D341Med (cell line): ENCODE results near the gene KRT9.
"Not testable (repeated sequence)": the region's sequence is repeated elsewhere in the genome, so short reads cannot be mapped to it uniquely, and the experiment has no call there.

Experiments used
- DNase-seq: peaks from one replicate; pipeline ENCODE4 v3.0.0; 2012; ENCODE audit warnings: low spot score

KRT9 gene

DNA sequence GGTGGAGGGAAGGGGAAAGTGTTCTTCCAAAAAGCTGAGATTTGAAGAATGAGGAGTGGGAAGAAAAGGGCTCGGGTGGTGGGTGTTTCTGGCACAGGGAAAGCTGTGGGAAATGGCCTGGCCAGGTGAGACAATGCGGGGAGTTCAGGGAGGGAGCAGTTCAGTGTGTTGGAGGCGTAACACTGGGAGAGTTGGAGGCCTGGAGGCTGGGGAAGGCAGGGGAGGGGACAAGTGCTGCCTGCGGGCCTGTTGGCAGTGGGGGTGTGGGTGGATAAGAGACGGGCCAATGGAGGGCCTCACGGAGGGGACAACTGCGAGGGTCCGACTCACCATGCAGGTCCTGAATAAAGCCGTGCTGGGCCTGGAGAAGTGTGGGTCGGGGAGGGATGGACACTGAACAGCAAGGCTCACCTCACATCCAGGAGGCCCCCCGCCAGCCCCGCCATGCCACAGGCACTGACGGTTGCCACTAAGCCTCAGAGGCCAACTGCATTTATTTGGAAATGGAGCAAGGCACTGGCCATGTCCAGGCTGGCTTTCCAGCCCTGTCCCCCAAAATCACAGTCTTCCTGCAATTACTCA, 25.9 kb downstream of the KRT9 start:
- DNase-seq: no peak

DNA sequence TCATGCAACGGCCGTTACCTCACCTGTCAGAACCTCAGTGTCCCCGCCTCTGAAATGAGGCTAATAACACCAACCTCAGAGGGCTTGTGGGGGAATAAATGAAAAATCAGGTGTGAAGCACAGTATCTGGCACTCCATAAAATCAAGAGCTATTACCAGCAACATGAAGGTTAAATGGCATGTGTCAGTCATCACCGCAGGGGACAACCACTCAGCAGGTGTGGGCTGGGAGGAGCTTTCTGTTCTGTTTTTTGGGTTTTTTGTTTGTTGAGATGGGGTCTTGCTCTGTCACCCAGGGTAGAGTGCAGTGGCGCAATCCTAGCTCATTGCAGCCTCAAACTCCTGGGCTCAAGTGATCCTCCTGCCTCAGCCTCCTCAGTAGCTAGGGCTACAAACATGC, 26.9 kb downstream of the KRT9 start:
- DNase-seq: no peak

DNA sequence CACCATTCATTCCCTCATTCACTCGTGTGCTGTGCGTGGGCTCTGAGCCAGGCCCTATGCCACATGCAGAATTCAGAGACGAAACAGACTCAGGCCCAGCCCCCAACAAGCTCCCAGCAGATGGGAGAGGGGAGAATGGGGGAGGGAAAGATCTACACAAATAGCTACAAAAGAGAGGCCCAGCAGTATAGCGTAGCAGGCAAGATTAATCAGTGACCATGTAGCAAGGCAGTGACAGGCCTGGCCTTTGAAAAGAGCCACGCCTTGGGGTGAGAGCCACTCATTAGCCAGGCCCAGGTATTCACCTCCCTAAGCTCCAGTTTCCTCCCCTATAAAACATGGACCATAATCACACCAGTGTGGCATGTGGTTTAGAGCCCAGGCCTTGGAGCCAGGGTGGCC, 27.4 kb downstream of the KRT9 start:
- no peak for DNase-seq

DNA sequence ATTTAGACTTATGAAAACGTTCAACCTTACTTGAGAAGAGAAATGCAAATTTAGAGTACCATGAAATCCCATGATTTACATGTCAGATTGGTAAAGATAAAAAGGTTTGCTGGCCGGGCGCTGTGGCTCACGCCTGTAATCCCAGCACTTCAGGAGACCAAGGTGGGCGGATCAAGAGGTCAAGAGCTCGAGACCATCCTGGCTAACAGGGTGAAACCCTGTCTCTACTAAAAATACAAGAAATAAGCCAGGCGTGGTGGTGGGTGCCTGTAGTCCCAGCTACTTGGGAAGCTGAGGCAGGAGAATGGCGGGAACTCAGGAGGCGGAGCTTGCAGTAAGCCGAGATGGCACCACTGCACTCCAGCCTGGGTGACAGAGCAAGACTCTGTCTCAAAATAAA, 29.1 kb downstream of the KRT9 start:
- not testable (repeated sequence) for DNase-seq

DNA sequence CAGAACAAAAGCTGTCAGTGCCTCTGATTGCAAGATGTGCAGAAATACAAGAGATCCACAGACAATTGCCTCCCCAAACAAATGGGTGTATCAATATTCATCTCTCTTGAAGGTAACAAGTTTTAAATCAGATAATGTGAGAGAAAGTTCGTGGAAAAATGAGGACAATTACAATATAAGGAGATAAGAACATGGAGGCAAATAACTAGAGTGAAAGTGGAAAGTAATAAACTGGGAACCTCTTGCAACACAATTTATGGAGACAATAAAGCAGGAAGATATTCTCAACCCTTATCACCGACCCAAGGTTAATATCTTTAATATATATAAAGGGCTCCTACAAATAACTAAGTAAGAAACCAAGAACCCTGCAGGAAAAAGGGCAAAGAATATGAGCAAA, 29.5 kb downstream of the KRT9 start:
- no peak for DNase-seq

DNA sequence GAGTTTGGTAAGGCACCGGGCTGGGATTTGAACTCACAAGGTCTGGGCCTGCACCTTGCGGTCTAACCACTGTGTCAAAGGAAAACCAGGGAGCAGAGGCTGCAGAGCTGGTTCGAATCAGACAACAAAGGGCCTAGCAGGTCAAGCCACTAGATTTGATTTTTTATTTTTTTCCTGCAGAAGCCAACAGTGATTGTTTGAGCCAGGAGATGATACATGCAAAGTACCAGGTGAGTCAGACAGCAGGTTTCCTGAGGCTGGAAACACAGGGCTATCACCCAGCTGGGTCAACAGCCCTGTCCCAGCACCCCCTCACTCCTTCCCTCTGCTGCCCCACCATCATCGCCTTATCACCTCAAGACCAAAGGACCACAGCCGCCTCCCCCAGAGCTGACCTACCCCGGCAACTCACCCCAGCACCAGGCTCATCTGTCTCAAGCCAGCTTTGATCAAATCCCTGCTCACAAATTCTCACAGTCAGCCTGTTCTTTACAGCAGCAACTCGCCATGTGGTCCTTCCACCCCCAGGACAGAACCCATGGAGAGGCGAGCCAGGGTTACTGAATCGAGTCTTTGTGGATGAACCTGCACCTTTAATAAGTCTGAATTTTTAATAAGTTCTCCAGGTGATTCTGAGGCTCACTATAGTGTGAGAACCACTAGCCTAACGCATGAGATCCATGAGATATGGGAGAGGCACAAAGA, 30.8 kb downstream of the KRT9 start:
- no peak for DNase-seq

DNA sequence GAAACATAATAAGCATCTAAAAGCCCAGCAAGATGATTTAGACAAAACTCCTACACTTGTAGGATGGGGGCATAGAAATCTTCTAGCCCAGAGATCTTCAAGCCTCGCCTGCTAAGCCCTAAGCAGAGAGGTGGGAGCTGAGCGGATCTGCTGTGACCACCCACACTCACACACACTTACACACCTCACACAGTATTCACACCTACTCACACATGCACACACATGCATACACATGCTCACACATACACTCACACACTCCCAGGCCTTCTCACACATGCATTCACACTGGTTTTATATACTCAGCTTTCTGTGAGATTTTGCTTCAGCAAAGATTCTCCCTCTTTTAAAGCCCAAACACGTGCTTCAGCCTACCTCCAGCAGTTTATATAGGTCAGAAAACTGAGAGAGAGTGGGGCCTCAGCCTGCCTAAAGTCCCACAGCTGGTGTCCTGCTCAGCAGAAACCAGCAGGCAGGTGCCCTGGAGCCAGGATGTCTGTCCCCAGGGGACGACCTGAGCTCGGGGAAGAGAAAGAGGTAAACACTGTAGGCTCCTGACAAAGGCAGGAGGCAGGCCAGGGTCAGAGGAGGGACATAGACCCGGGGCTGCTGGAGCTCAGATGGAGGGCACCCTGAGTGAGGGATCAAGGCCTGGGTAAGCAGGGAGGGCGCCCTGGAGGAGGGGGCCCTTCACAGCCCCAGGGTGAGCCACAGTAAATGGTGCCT, 31.7 kb downstream of the KRT9 start:
- DNase-seq: no peak

DNA sequence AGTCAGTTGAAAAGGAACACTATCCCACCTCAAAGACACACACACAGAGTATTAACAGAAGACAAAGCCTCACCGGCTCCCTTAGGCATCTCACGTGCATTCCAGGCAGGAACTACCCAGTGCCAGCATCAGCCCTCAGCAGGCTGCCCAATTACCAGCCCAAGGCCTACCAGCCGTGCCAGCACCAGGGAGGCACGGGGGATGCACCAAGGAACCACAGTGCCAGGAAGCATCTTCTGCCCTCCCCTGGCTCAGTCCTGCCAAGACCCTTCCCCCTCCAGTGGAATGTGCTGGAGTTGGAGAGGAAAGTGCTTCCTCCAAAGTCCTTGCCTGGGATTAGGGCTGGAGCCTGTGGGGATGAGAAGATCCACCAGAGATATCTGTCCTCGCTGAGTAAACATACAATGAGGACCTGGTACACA, 32.8 kb downstream of the KRT9 start:
- DNase-seq: no peak

DNA sequence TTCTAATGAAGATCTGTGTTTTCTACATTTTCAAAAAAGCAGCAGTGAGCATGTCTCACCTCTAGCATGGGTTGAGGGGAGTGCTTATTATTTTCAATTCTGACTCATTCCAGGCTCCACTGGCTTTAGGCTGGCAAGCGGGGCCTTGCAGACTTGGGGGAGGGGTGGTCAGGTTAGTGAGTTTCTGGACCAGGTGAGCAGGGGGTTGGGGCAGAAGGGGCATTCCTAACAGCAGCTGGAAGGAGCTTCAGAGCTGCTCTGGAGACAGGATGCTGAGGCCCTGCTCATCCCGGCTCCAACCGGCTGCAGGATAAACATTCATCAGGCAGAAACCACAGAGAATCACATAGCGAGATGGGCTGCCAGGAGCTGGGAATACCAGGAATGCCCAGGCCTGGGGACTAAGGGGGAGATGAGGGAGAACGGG, 33.3 kb downstream of the KRT9 start:
- DNase-seq: no peak

DNA sequence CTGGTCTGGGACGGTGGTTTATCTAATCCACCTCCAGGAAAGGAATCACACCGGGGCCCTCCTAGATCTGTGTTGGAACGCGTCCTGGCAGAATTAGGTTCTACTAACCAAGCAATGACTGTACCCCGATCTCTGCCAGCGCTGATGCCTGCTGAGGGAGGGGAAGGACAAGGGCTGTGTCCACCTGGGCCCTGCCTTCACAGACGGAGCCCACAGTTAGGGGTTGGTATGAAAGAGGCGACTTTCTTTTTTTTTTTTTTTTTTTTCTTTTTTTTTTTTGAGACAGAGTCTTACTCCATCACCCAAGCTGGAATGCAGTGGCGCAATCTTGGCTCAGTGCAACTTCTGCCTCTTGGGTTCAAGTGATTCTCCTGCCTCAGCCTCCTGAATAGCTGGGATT, 33.9 kb downstream of the KRT9 start:
- no peak for DNase-seq

DNA sequence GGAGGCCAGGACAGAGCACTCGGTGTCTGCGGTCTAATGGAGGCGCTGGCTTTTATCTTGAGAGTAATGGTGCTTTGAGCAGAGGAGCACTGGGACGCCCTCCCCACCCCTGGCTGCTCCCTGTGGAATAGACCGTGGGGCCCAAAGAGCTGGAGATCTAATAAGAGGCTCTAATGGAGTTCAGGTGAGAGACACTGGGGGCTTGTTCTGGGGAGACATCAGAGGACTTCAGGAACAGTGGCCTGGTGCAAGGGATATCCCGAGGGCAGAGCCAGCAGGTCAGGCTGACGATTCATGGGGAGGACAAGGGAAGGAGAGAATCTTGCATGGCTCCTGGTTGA, 34.3 kb downstream of the KRT9 start:
- DNase-seq: no peak

DNA sequence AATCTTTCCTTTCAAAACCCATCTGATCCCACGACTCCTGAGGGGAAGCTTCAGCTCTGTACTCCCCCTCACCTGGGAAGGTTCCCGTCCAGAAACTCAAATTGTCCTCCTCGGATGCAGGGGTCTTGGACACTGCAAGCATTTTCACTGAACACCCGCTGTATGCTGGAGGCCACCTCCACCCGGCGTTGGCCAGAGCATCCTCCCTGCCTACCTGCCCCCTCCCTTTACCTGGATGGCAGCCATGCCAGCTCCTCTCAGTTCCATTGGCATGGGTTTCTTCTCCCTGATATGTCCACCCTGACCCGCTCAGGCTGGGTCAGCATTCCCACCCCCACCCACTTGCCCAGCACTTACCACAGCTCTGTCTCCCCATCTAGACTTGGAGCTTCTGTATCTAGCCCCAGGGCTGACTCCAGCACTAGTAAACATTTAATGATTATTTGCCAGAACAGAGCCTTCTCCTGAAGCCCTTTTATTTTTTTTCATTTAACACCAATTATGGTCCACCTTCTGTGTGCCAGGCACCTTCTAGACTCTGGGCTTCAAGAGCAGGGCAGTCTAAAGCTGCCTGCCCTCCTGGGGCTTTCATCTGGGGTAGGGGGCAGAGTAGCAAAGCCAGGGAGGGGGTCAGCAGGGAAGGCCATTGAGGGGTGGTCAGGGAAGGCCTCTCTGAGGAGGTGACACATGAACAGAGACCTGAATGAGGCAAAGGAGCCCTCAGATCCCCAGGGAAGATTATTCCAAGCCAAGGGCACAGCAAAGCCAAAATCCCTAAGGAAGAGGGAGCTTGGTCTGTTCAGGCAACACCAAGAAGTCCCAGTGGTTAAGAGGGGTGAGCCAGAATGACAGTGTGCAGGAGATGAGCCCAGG, 34.9 kb downstream of the KRT9 start:
- no peak for DNase-seq

DNA sequence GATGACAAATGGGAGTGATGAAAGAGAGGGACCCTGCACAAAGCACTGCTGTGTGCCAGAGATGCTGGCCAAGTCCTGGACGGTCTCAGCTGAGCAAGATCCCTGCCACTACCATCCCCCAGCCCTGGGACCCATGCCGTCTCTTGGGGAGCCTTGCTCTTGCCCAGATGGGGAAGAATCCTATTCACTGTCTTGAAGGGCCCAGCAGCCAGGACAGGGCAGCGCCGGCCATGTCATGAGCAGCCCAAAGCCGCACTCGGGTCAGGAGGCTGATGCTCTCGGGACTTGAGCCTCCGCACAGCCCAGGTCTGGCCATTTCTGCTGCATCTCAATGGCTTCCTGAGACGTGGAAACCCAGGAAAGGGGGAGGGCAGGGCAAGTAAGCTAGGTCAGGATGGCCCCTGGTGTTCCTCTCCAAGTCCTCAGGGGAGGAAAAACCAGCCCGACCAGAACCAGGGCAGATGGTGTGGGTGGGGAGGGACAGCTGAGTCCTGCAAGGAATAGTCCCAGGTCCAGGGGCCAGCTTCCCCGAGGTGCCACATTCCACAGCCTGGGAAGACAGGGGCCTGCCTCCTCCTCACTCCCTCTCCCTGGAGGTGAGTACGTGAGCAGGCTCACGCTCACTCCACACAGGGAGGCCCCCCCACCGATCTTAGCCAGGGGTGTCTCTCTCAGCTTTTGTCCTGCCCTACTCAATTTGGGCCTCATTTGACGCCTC, 35.9 kb downstream of the KRT9 start:
- DNase-seq: no peak

DNA sequence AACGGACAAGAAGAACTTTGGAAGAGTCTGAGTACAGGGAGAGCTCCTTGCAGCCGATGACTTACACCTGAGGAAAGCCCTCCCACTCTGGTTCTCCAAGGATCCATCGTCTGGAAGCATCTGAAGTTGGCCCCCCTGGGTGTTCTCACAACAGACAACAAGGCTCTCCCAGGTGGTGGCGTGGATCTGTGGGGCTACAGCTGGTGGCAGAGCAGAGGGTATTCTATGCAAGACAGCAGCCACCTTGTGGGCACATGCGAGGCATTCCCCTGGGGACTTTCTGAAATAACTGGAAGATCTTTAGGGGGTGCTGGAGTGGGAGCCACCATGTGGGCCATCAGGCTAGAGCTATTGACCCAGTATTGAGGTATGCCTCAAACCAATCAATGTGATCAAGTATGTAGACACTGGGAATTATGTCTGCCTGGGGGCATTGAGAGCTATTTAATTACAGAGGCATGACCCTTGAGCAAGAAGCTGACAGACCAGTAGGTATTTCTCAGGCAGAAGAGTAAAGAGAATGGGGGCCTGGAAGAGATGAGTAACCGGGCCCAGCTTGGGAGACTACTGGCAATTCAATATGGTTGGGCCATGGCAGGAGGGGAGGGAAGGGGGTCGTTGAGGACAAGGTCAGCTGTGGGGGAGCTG, 36.8 kb downstream of the KRT9 start:
- DNase-seq: no peak

DNA sequence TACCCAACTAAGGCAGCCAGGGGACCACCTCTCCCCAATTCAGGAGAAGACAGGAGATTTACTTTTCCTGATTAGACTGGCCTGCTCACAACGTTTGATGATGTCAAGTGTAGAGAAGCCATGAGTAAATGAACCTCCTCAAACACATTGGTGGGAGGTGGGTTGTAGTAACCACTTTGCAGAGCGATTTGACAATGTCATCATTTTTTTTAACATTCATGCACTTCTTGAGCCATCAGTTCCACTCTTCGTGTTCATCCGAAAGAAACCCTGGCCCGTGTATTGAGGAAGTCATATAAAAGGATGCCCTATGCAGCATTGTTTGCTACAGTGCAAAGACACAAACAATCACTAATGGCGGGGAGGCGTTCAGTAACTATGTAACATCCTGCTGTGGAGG, 38.2 kb downstream of the KRT9 start:
- DNase-seq: no peak

DNA sequence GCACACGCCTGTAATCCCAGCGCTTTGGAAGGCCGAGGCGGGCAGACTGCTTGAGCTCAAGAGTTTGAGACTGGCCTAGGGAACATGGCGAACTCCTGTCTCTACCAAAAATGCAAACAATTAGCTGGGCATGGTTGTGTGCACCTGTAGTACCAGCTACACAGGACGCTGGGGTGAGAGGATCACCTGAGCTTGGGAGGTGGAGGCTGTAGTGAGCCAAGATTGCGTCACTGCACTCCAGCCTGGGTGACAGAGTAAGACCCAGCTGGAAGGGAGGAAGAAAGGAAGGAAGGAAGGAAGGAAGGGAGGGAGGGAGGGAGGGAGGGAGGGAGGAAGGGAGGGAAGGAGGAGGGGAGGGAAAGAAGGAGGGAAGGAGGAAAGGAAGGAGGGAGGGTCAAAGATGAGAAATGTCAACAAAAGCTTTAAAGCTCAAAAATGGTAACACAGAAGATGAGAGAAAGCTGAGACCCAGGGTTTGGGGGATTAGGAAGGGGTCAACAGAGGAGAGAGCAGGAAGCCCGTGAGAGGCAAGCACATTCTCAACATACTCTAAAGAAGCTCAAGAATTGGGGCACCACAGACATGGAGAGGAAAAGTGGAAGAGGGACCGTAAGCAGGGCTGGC, 38.8 kb downstream of the KRT9 start:
- no peak for DNase-seq

DNA sequence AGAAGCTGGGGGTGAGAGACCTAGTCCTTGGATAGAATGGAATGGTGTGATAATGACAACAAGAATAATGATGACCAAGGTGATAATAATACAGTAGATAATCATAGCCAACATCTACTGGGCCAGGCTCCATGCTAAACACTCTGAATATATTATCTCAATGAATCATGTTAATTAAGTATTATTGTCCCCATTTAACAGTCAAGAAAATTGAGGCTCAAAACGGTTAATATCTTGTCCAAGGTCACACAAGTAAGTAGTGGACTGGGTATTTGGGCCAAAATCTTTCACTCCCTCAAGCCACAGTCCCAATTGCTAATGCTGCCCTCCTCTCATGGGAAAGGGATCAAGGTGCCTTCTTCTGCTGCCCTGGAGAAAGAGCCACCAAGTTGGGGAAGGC, 39.9 kb downstream of the KRT9 start:
- no peak for DNase-seq

DNA sequence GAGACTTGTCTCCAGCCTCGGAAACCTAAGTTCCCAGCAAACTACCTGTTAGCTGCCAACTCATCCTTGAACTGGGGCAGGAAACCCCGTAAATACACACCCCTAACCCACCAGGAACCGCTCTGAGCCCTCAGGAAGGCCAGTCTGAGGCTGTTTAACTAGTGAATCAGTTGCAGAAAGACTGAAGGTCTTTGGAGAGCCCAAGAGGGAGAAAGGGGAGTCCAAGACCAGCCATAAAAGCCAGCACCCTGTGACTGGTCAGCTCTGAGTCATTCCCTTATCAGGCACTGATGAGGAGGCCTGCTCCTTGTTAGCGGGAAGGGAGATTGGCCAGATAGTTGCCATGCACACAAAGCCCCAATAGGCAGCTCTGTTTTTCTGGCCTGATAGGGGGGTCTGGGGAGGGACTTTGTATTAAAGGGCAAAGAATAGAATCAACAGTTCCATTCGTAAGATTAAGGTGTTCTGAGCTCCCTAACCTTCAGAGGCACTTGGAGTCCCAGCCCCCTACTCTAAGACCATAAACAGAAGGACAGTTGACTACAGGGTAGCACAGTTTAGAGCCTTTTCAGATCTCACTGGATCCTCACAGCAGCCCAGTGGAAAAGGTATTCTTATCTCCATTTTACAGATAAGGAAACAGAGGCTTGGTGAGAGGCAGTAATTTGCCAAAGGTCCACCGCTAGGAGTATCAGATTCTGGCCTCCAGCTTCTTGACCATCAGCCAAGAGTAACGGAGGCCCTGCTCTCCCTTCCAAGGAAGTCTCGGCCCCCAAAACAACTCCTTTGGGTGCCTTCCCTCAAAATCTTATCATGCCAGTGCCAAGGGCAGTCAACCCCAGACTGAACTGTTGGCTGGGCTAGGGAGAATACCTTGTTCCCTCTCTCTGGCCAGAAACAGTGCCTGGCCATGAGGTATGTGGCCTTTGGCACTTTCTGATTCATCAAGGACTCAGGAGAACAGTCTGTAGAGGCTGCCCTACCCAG, 41.5 kb downstream of the KRT9 start:
- no peak for DNase-seq

DNA sequence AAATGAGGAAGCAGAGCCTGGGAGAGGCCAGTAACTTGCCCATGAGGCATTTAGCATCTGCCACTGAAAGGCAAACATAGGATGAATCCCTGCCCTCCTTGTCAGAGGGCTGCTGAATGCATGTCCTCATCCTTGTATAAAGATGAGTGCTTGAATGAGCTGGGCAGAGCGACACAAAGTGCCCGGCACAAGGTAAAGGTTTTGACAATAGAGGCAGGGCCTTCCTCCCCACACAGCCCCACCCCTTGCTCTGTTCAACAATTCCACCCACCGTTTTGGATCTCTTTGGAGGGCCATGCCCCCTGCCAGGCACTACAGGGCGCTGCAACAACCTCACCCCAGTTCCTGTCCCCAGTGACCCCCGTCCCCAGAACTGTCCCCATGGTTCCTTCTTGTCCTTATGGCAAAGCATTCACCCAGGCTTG, 42.4 kb downstream of the KRT9 start:
- DNase-seq: no peak

DNA sequence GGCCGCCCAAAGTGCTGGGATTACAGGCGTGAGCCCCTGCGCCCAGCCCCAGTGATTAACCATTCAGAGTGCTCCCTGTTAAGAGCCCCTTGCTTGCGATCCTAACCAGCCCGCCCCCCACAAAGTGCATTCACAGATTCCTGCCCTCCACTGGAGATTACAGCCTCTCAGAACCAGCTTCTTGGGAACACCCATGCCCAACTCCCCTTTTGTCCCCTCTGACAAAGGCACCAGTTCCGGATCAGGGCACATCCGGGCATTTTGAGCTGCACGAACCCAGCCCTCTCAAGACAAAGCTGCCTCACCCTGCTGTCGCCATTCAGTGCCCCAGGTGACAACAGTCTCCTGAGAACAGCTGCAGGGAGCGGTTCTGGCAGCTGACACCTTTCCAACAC, 42.9 kb downstream of the KRT9 start:
- no peak for DNase-seq
